ENCODE results near the gene ASXL3. TPM values are rescaled to one million over a fixed set of nuclear protein-coding genes. Genes with fewer than 3 reads are reported as not detected.

The ASXL3 gene
- total RNA-seq, result 0.14 and 0.22 TPM in 2 replicates

DNA sequence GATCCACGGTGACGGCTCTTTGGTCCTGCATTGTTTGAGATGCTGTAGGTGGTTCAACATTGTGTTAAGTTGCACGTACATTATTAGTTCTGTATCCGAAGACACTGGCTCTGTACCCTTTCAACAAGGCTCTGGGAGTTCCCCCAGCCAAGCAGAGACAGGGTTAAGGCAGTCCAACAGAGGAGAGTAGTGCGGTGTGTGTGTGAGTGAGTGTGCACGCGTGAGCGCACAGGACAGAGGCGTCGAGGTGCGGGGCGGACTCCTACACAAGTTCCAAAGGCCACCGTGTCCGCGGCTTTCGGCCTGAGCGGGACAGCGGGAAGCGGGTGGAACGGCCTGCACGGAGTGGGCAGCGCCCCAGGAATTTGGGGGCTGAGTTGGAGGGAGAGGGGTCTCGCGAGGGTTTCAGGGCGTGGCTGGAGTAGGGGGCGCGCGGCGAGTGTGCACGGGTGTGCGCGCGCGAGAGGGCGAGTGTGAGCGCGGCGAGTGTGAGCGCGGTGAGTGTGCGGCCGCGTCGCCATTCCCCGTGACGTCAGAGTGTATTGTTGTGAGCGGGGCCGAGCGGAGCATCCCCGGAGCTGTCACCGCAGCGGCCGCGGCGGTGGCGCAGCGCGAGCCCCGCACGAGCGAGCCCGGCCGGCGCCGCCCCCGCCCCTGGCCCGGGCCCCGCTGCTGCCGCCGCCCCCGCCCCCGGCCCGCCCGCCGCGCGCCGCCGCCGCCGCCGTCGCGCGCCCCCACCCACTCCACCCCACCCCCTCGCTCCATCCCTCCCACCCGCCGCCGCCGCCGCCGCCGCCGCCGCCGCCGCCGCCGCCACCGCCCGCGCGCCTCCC lies at the start of gene ASXL3:
Gene ASXL3 (plus strand): TSS at position 535 of the 833 bp plus-strand sequence. CDS start 413 bp downstream, outside the sequence.

Other genes starting within 250 kb of the ASXL3 start
- under 0.01 TPM in 1 of 2 replicates, not detected in the other for gene CCDC178, start 137.5 kb upstream of the ASXL3 start, total RNA-seq

Data from placental pericyte (primary cell).